ENCODE data around the gene HS3ST2.

DNA sequence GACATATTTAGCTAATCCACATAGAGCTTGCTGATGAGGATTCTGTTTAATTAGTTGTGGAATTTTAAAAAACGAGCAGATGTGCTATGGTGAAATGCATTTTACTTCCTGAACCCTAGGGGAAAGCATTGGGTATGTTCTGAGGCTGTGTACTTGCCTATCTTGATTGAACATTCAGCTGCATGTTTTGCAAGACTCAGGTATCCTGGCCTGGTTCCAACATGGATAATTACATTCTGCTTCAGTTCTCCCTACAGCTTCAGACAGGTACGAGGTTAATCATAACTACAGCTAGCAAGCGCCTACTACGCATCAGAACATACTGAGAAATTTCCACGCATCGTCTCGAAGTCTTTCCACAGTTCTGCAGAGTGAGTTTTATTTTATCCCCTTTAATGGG lies 77.0 kb downstream of the HS3ST2 start:
- TF ChIP-seq, protein P1, sequence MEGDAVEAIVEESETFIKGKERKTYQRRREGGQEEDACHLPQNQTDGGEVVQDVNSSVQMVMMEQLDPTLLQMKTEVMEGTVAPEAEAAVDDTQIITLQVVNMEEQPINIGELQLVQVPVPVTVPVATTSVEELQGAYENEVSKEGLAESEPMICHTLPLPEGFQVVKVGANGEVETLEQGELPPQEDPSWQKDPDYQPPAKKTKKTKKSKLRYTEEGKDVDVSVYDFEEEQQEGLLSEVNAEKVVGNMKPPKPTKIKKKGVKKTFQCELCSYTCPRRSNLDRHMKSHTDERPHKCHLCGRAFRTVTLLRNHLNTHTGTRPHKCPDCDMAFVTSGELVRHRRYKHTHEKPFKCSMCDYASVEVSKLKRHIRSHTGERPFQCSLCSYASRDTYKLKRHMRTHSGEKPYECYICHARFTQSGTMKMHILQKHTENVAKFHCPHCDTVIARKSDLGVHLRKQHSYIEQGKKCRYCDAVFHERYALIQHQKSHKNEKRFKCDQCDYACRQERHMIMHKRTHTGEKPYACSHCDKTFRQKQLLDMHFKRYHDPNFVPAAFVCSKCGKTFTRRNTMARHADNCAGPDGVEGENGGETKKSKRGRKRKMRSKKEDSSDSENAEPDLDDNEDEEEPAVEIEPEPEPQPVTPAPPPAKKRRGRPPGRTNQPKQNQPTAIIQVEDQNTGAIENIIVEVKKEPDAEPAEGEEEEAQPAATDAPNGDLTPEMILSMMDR (IDR thresholded peaks at IDR 0.05) = no peak
- TF ChIP-seq POLR2A (IDR thresholded peaks at IDR 0.05) = no peak
